ENCODE data around the gene ZSWIM6. TPM values are rescaled to one million over a fixed set of nuclear protein-coding genes. Genes with fewer than 3 reads are reported as not detected.

The ZSWIM6 gene
- polyA plus RNA-seq, 3 donors: 1.7 to 33.5 (median 2.7) TPM

- no peaks in the 10 kb centered on the region for H3K9me3 ChIP-seq (replicated peaks in 1 of 2; ENCODE audit: control insufficient read depth in 1 of 2, insufficient read depth in 1 of 2, low read length in 2 of 2)
- Mint-ChIP-seq H3K36me3 (no peaks in the 10 kb centered on the region), H3K27ac (no peak overlapping the region), H3K27me3 (ENCODE audit: low read depth in 3 of 3) (peaks cover 0 to 5% (median 0%) of the 10 kb centered on the region in 3 donors), H3K9me3 (peaks cover 0 to 11% (median 5%) of the 10 kb centered on the region in 7 donors), H3K4me3 (no peak overlapping the region), H3K4me1 (no peaks in the 10 kb centered on the region)
- TF ChIP-seq CTCF (IDR thresholded peaks at IDR 0.05): no peak
- no peaks in the 10 kb centered on the region for H4K20me1 ChIP-seq (ENCODE audit: insufficient read depth, low read length)
- intact Hi-C loops (cut with micrococcal nuclease): no loop called here
- H3K9ac ChIP-seq (ENCODE audit: insufficient read depth, low read length, poor library complexity, severe bottlenecking): no peak overlapping the region
- no peak overlapping the region for H2AFZ ChIP-seq (ENCODE audit: insufficient read depth, low read depth, low read length, poor library complexity, severe bottlenecking)
- no peaks in the 10 kb centered on the region for H3K36me3 ChIP-seq (replicated peaks in 1 of 2; ENCODE audit: control insufficient read depth in 1 of 2, insufficient read depth in 2 of 2, low read length in 2 of 2)
- no peaks in the 10 kb centered on the region for H3K27me3 ChIP-seq (ENCODE audit: control insufficient read depth in 2 of 2, insufficient read depth in 2 of 2, low read length in 2 of 2)
- DNase-seq: no peak
- WGBS (ENCODE audit: insufficient coverage): 100% methylated on average over 1 of the region's 2 CpGs
- no peak overlapping the region for H3K27ac ChIP-seq (ENCODE audit: low read depth in 1 of 2, low read length in 2 of 2)
- no peak overlapping the region for H3K4me2 ChIP-seq (replicated peaks; ENCODE audit: extremely low read depth, low read length, poor library complexity, severe bottlenecking)
- no peak overlapping the region for H3K4me3 ChIP-seq (replicated peaks in 1 of 3; ENCODE audit: low read depth in 2 of 3, low read length in 3 of 3)
- no peaks in the 10 kb centered on the region for H3K4me1 ChIP-seq (ENCODE audit: control insufficient read depth in 1 of 2, insufficient read depth in 2 of 2, low read length in 2 of 2)
- no peaks in the 10 kb centered on the region for H3K79me2 ChIP-seq (ENCODE audit: insufficient read depth, low read length)
Measured at GRCh38 chr5:61588216-61588615, 256.2 kb downstream of the ZSWIM6 start.

GRCh38 chr5:61589946-61590345 is 257.9 kb downstream of the ZSWIM6 start:
- DNase-seq: no peak

More at GRCh38 chr5:61589946-61590345, 257.9 kb downstream of the ZSWIM6 start:
- Histone ChIP-seq H3K4me1 (ENCODE audit: control insufficient read depth in 1 of 2, insufficient read depth in 2 of 2, low read length in 2 of 2) (no peaks in the 10 kb centered on the region), H2AFZ (ENCODE audit: insufficient read depth, low read depth, low read length, poor library complexity, severe bottlenecking) (no peak overlapping the region), H3K9me3 (replicated peaks in 1 of 2; ENCODE audit: control insufficient read depth in 1 of 2, insufficient read depth in 1 of 2, low read length in 2 of 2) (no peaks in the 10 kb centered on the region), H3K27ac (ENCODE audit: low read depth in 1 of 2, low read length in 2 of 2) (no peak overlapping the region), H3K4me3 (replicated peaks in 1 of 3; ENCODE audit: low read depth in 2 of 3, low read length in 3 of 3) (no peak overlapping the region), H3K27me3 (ENCODE audit: control insufficient read depth in 2 of 2, insufficient read depth in 2 of 2, low read length in 2 of 2) (no peaks in the 10 kb centered on the region), H3K79me2 (ENCODE audit: insufficient read depth, low read length) (no peaks in the 10 kb centered on the region), H4K20me1 (ENCODE audit: insufficient read depth, low read length) (no peaks in the 10 kb centered on the region), H3K9ac (ENCODE audit: insufficient read depth, low read length, poor library complexity, severe bottlenecking) (no peak overlapping the region), H3K36me3 (replicated peaks in 1 of 2; ENCODE audit: control insufficient read depth in 1 of 2, insufficient read depth in 2 of 2, low read length in 2 of 2) (no peaks in the 10 kb centered on the region), H3K4me2 (replicated peaks; ENCODE audit: extremely low read depth, low read length, poor library complexity, severe bottlenecking) (no peak overlapping the region)
- H3K36me3 Mint-ChIP-seq: no peaks in the 10 kb centered on the region
- H3K27ac Mint-ChIP-seq: no peak overlapping the region
- no peak overlapping the region for H3K4me3 Mint-ChIP-seq
- intact Hi-C loops (cut with micrococcal nuclease): no loop called here
- peaks cover 0 to 3% (median 0%) of the 10 kb centered on the region in 3 donors for H3K27me3 Mint-ChIP-seq (ENCODE audit: low read depth in 3 of 3)
- peaks cover 0 to 11% (median 4%) of the 10 kb centered on the region in 7 donors for H3K9me3 Mint-ChIP-seq
- WGBS (ENCODE audit: insufficient coverage): 100% methylated on average over 1 of the region's 4 CpGs
- no peak for TF ChIP-seq CTCF (IDR thresholded peaks at IDR 0.05)
- H3K4me1 Mint-ChIP-seq: no peaks in the 10 kb centered on the region
